Peyer's patch (tissue), 4 donors: ENCODE data around the gene NLGN1.

ENCODE experiments used
- POLR2A ChIP-seq, 2 donors: fragments of 450-650 bp; IDR thresholded peaks; one replicate each; pipeline ENCODE4 v1.5.1; 2017; ENCODE audit warnings: antibody characterized with exemption in 2 of 2, mild to moderate bottlenecking in 2 of 2, moderate library complexity in 2 of 2
- TF ChIP-seq, protein P1 (sequence below), 6 experiments: fragments of 450-650 bp in 4 of 6; fragments of 200-600 bp in 2 of 6; sonication (generic) in 1 of 6; IDR thresholded peaks; one replicate each; pipeline ENCODE4 v1.5.1; 2017 to 2019; ENCODE audit warnings: antibody characterized with exemption in 6 of 6, mild to moderate bottlenecking in 3 of 6, moderate library complexity in 1 of 6

DNA sequence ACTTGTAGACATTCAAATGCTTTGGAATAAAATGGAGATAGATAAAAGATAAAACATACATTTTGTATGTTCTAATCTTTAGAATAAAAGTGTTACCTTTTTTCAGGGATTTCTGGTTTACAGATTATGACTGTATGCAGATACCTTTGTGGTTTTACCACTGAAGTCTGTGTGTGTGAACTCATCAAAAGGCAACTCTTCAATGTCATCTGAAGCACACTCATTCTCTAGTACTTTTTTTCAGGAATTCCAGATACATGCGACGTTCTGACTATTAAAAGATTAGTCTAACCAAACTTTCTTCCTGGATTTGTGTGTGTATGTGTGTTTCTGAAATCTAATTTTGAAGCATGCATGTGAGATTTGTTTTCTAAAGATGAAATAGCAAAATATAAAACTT is 188.6 kb downstream of the NLGN1 start:
- TF ChIP-seq, protein P1, sequence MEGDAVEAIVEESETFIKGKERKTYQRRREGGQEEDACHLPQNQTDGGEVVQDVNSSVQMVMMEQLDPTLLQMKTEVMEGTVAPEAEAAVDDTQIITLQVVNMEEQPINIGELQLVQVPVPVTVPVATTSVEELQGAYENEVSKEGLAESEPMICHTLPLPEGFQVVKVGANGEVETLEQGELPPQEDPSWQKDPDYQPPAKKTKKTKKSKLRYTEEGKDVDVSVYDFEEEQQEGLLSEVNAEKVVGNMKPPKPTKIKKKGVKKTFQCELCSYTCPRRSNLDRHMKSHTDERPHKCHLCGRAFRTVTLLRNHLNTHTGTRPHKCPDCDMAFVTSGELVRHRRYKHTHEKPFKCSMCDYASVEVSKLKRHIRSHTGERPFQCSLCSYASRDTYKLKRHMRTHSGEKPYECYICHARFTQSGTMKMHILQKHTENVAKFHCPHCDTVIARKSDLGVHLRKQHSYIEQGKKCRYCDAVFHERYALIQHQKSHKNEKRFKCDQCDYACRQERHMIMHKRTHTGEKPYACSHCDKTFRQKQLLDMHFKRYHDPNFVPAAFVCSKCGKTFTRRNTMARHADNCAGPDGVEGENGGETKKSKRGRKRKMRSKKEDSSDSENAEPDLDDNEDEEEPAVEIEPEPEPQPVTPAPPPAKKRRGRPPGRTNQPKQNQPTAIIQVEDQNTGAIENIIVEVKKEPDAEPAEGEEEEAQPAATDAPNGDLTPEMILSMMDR (IDR thresholded peaks at IDR 0.05): no peak
- no peak for TF ChIP-seq POLR2A (IDR thresholded peaks at IDR 0.05)
